ENCODE results near the gene C6.

Gene C6

GRCh38 chr5:41176952-41177351, 36.4 kb downstream of the C6 start:
- no peaks in the 10 kb centered on the region for H3K27me3 ChIP-seq (ENCODE audit: control insufficient read depth in 1 of 2, insufficient read depth in 2 of 2, low read length in 2 of 2)
- H3K9me3 ChIP-seq (ENCODE audit: control insufficient read depth in 2 of 2, low read length in 2 of 2), result no peaks in the 10 kb centered on the region
- no peak overlapping the region for H3K4me3 ChIP-seq (ENCODE audit: low read length in 2 of 2)
- no peak overlapping the region for H3K27ac ChIP-seq (ENCODE audit: low read length)
- no peaks in the 10 kb centered on the region for H3K4me1 ChIP-seq (ENCODE audit: control insufficient read depth, insufficient read depth, low read length)
- H3K36me3 ChIP-seq (ENCODE audit: control insufficient read depth in 2 of 2, insufficient read depth in 2 of 2, low read length in 2 of 2), result no peaks in the 10 kb centered on the region
- no peak overlapping the region for H3K9ac ChIP-seq (ENCODE audit: low read length in 2 of 2)

DNA sequence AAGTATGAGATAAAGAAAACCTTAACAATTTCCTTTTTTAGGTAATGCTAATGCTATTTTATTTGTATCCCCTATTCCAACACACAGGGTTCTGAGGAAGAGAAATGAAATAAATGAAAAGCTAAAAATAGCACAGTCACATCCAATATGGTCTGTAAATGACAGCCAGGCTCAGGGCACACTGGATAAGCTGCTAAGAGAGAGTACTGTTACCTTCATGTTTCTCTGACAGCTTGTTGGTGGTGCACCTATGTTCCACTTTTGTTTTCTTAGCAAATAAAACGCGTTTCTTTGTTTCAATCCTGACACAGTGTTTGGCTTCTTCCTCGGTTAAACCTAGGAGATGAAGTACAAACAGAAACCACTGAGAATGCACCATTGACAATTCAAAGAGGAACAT, 41.3 kb downstream of the C6 start:
- H3K27ac ChIP-seq (ENCODE audit: low read length), result no peak overlapping the region
- no peaks in the 10 kb centered on the region for H3K4me1 ChIP-seq (ENCODE audit: control insufficient read depth, insufficient read depth, low read length)
- no peaks in the 10 kb centered on the region for H3K36me3 ChIP-seq (ENCODE audit: control insufficient read depth in 2 of 2, insufficient read depth in 2 of 2, low read length in 2 of 2)
- no peak overlapping the region for H3K4me3 ChIP-seq (ENCODE audit: low read length in 2 of 2)
- no peak overlapping the region for H3K9ac ChIP-seq (ENCODE audit: low read length in 2 of 2)
- no peaks in the 10 kb centered on the region for H3K9me3 ChIP-seq (ENCODE audit: control insufficient read depth in 2 of 2, low read length in 2 of 2)
- no peaks in the 10 kb centered on the region for H3K27me3 ChIP-seq (ENCODE audit: control insufficient read depth in 1 of 2, insufficient read depth in 2 of 2, low read length in 2 of 2)

DNA sequence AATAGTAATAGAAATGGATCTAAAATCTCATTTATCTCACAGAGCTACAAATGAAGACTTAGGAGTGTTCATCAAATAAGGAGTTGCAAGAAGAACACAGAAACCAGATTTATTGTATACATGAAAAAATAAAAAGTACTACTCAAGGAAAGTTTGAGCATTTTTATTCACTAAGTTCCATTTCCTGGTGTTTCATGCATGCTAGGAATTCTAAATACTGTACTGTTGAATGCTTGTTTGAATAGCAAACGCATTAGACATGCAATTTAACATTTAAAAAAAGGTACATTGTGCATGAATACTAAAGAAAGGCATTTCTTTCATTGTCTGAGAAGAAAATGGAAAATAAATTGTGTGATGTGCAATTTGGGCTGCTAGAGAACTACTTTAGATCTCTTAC, 52.1 kb downstream of the C6 start:
- H3K9me3 ChIP-seq (ENCODE audit: control insufficient read depth in 2 of 2, low read length in 2 of 2), result no peaks in the 10 kb centered on the region
- no peaks in the 10 kb centered on the region for H3K27me3 ChIP-seq (ENCODE audit: control insufficient read depth in 1 of 2, insufficient read depth in 2 of 2, low read length in 2 of 2)
- H3K4me3 ChIP-seq (ENCODE audit: low read length in 2 of 2), result no peak overlapping the region
- H3K27ac ChIP-seq (ENCODE audit: low read length), result no peak overlapping the region
- H3K36me3 ChIP-seq (ENCODE audit: control insufficient read depth in 2 of 2, insufficient read depth in 2 of 2, low read length in 2 of 2), result no peaks in the 10 kb centered on the region
- H3K4me1 ChIP-seq (ENCODE audit: control insufficient read depth, insufficient read depth, low read length), result no peaks in the 10 kb centered on the region
- no peak overlapping the region for H3K9ac ChIP-seq (ENCODE audit: low read length in 2 of 2)

GRCh38 chr5:41157272-41157894, 55.9 kb downstream of the C6 start:
- no peaks in the 10 kb centered on the region for H3K27me3 ChIP-seq (ENCODE audit: control insufficient read depth in 1 of 2, insufficient read depth in 2 of 2, low read length in 2 of 2)
- H3K4me1 ChIP-seq (ENCODE audit: control insufficient read depth, insufficient read depth, low read length), result no peaks in the 10 kb centered on the region
- no peak overlapping the region for H3K4me3 ChIP-seq (ENCODE audit: low read length in 2 of 2)
- no peak overlapping the region for H3K27ac ChIP-seq (ENCODE audit: low read length)
- no peak overlapping the region for H3K9ac ChIP-seq (ENCODE audit: low read length in 2 of 2)
- H3K36me3 ChIP-seq (ENCODE audit: control insufficient read depth in 2 of 2, insufficient read depth in 2 of 2, low read length in 2 of 2), result no peaks in the 10 kb centered on the region
- H3K9me3 ChIP-seq (ENCODE audit: control insufficient read depth in 2 of 2, low read length in 2 of 2), result no peaks in the 10 kb centered on the region

DNA sequence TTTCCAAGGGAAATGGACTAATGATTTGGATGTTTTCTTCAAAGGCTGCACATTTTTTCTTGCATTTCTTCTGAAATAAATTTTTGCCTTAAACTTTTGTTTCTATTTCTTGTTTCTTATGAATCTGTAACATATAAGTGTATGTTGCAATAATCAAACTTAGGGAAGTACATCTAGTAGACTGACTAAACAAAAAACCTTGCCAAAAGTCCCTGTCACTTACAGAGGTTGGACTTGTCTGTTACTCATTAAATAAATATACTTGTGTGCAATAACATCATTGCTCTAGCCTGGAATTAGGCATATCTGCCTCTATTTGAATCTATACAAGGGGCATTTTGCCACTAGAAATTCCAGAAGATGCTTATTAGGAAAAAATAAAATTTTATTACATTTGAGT, 56.6 kb downstream of the C6 start:
- Histone ChIP-seq H3K27me3 (ENCODE audit: control insufficient read depth in 1 of 2, insufficient read depth in 2 of 2, low read length in 2 of 2) (no peaks in the 10 kb centered on the region), H3K4me1 (ENCODE audit: control insufficient read depth, insufficient read depth, low read length) (no peaks in the 10 kb centered on the region), H3K27ac (ENCODE audit: low read length) (no peak overlapping the region), H3K9me3 (ENCODE audit: control insufficient read depth in 2 of 2, low read length in 2 of 2) (no peaks in the 10 kb centered on the region), H3K9ac (ENCODE audit: low read length in 2 of 2) (no peak overlapping the region), H3K4me3 (ENCODE audit: low read length in 2 of 2) (no peak overlapping the region), H3K36me3 (ENCODE audit: control insufficient read depth in 2 of 2, insufficient read depth in 2 of 2, low read length in 2 of 2) (no peaks in the 10 kb centered on the region)

DNA sequence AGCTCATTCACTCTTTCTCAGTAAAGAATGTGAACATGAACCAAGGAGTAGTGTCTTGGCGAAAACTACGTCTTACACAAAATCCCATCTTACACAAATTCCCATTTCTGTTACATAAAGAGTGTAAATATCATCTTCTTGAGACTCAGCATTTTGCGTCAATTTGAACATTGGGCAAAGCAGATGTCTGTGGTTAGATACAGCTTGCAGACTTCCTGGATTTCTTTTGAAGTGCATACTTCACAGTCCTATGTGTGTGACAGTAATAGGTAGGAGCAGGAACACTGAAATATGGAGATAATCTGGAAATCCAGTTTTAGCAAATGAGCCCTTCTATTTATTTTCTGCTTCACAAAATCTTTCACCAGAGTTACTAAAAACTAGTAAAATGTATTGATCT, 58.8 kb downstream of the C6 start:
- no peaks in the 10 kb centered on the region for H3K9me3 ChIP-seq (ENCODE audit: control insufficient read depth in 2 of 2, low read length in 2 of 2)
- no peaks in the 10 kb centered on the region for H3K27me3 ChIP-seq (ENCODE audit: control insufficient read depth in 1 of 2, insufficient read depth in 2 of 2, low read length in 2 of 2)
- no peak overlapping the region for H3K9ac ChIP-seq (ENCODE audit: low read length in 2 of 2)
- no peak overlapping the region for H3K4me3 ChIP-seq (ENCODE audit: low read length in 2 of 2)
- no peaks in the 10 kb centered on the region for H3K36me3 ChIP-seq (ENCODE audit: control insufficient read depth in 2 of 2, insufficient read depth in 2 of 2, low read length in 2 of 2)
- no peak overlapping the region for H3K27ac ChIP-seq (ENCODE audit: low read length)
- no peaks in the 10 kb centered on the region for H3K4me1 ChIP-seq (ENCODE audit: control insufficient read depth, insufficient read depth, low read length)

DNA sequence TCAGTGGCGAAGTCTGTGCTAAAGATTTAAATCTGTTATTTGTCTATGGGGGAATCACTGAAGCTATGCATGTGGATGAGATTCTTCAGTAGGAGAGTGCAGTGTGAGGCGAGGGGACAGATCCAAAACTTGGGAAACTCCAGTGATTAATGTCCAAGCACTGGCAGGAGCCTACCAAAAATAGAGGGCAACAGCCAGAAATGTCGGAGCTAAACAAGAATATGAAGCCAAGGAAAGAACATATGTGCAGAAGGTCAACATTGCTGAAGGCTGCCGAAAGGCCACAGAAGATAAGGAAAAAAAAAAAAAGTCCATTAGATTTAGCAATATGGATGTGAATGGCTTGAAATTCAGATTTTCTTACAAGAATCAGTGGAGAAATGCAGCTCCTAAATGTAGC, 61.8 kb downstream of the C6 start:
- Histone ChIP-seq H3K27me3 (ENCODE audit: control insufficient read depth in 1 of 2, insufficient read depth in 2 of 2, low read length in 2 of 2) (no peaks in the 10 kb centered on the region), H3K9me3 (ENCODE audit: control insufficient read depth in 2 of 2, low read length in 2 of 2) (no peaks in the 10 kb centered on the region), H3K36me3 (ENCODE audit: control insufficient read depth in 2 of 2, insufficient read depth in 2 of 2, low read length in 2 of 2) (no peaks in the 10 kb centered on the region), H3K4me3 (ENCODE audit: low read length in 2 of 2) (no peak overlapping the region), H3K27ac (ENCODE audit: low read length) (no peak overlapping the region), H3K9ac (ENCODE audit: low read length in 2 of 2) (no peak overlapping the region), H3K4me1 (ENCODE audit: control insufficient read depth, insufficient read depth, low read length) (no peaks in the 10 kb centered on the region)

- Histone ChIP-seq H3K27ac (ENCODE audit: low read length) (no peak overlapping the region), H3K9ac (ENCODE audit: low read length in 2 of 2) (no peak overlapping the region), H3K4me1 (ENCODE audit: control insufficient read depth, insufficient read depth, low read length) (no peaks in the 10 kb centered on the region), H3K9me3 (ENCODE audit: control insufficient read depth in 2 of 2, low read length in 2 of 2) (no peaks in the 10 kb centered on the region), H3K4me3 (ENCODE audit: low read length in 2 of 2) (no peak overlapping the region), H3K36me3 (ENCODE audit: control insufficient read depth in 2 of 2, insufficient read depth in 2 of 2, low read length in 2 of 2) (no peaks in the 10 kb centered on the region), H3K27me3 (ENCODE audit: control insufficient read depth in 1 of 2, insufficient read depth in 2 of 2, low read length in 2 of 2) (no peaks in the 10 kb centered on the region)
Measured at GRCh38 chr5:41148448-41148847, 64.9 kb downstream of the C6 start.

DNA sequence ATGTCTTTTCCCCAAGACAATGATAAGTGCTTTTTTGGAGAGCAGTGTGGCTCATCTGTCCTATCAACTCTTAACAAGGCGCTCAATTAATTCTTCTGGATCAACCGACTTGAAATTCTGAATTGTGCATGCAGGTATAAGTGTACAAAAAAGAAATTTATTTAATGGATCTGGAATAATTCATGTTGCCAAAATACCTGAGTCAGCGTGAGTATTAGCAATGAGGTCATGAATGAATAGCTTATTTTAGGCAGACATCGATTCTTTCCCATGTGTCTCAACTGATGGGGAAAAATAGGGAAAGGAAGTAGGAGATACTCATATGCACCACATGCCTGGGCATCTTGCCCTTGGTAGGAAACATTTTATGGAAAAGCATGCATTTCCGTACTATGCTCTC, 68.0 kb downstream of the C6 start:
- Histone ChIP-seq H3K27me3 (ENCODE audit: control insufficient read depth in 1 of 2, insufficient read depth in 2 of 2, low read length in 2 of 2) (no peaks in the 10 kb centered on the region), H3K9ac (ENCODE audit: low read length in 2 of 2) (no peak overlapping the region), H3K27ac (ENCODE audit: low read length) (no peak overlapping the region), H3K4me1 (ENCODE audit: control insufficient read depth, insufficient read depth, low read length) (no peaks in the 10 kb centered on the region), H3K4me3 (ENCODE audit: low read length in 2 of 2) (no peak overlapping the region), H3K9me3 (ENCODE audit: control insufficient read depth in 2 of 2, low read length in 2 of 2) (no peaks in the 10 kb centered on the region), H3K36me3 (ENCODE audit: control insufficient read depth in 2 of 2, insufficient read depth in 2 of 2, low read length in 2 of 2) (no peaks in the 10 kb centered on the region)

DNA sequence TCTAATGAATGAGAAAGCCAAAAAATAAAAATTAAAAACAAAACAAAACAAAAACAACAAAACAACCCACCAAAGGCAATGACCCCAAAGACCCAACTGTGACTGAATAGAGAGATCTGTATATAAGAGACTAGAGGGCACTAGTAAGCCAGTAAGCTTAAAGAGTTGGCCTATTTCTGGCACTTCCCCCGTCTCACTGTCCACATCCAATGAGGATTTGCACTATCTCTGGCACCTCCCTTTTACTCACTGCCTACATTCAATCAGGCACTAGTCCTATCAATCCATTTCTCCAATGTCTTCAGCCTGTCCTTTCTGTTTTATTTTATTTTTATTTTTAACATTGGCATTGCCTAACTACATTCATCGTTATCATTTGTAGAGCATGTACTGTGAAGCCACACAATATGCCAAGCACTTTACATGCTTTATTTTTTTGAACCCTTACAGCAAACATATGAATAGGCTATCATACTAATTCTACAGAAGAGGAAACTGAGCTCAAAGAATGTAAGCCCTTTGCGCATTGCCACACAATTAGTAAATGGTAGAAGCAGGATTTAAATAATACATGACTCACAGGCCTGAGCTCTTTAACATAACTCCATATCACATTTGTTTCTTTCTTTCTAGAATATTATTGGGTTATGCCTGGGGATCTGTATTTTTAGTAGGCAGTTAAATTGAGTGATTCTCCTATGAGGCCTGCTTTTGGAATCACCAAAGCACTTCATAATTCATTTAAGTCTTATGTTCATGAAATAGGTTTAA, 70.0 kb downstream of the C6 start:
- Histone ChIP-seq H3K9ac (ENCODE audit: low read length in 2 of 2) (no peak overlapping the region), H3K36me3 (ENCODE audit: control insufficient read depth in 2 of 2, insufficient read depth in 2 of 2, low read length in 2 of 2) (no peaks in the 10 kb centered on the region), H3K27me3 (ENCODE audit: control insufficient read depth in 1 of 2, insufficient read depth in 2 of 2, low read length in 2 of 2) (no peaks in the 10 kb centered on the region), H3K4me3 (ENCODE audit: low read length in 2 of 2) (no peak overlapping the region), H3K4me1 (ENCODE audit: control insufficient read depth, insufficient read depth, low read length) (no peaks in the 10 kb centered on the region), H3K27ac (ENCODE audit: low read length) (no peak overlapping the region), H3K9me3 (ENCODE audit: control insufficient read depth in 2 of 2, low read length in 2 of 2) (no peaks in the 10 kb centered on the region)

- Histone ChIP-seq H3K27me3 (ENCODE audit: control insufficient read depth in 1 of 2, insufficient read depth in 2 of 2, low read length in 2 of 2) (no peaks in the 10 kb centered on the region), H3K4me1 (ENCODE audit: control insufficient read depth, insufficient read depth, low read length) (no peaks in the 10 kb centered on the region), H3K9me3 (ENCODE audit: control insufficient read depth in 2 of 2, low read length in 2 of 2) (no peaks in the 10 kb centered on the region), H3K36me3 (ENCODE audit: control insufficient read depth in 2 of 2, insufficient read depth in 2 of 2, low read length in 2 of 2) (no peaks in the 10 kb centered on the region), H3K27ac (ENCODE audit: low read length) (no peak overlapping the region), H3K4me3 (ENCODE audit: low read length in 2 of 2) (no peak overlapping the region), H3K9ac (ENCODE audit: low read length in 2 of 2) (no peak overlapping the region)
Measured at GRCh38 chr5:41127967-41128690, 85.2 kb downstream of the C6 start.

Measured in stomach smooth muscle (tissue), 2 donors.